Endometrial microvascular endothelial cells (primary cell): Measurements from ENCODE around the gene KIFAP3. TPM values are rescaled to one million over a fixed set of nuclear protein-coding genes. Genes with fewer than 3 reads are reported as not detected.
"Not testable (repeated sequence)": the region's sequence is repeated elsewhere in the genome, so short reads cannot be mapped to it uniquely, and the experiment has no call there.

Experiments
- in situ Hi-C: cut with HindIII; loops from 2 replicates; pipeline ENCODE4 v1.10.0; 2017; ENCODE audit warnings: low sequenced_read_pairs, low pct_unique_long_range_greater_than_20kb; ENCODE audit errors: inconsistent ontology term
- total RNA-seq: library from RNA; depleted of rRNA; stranded (reverse); fragments of >200 nt; gene quantifications from one replicate; pipeline ENCODE4 v1.2.3, GENCODE V29; 2015; ENCODE audit errors: inconsistent ontology term

Gene KIFAP3
- total RNA-seq, 1 donor from 2014 or later: 17.3 TPM

DNA sequence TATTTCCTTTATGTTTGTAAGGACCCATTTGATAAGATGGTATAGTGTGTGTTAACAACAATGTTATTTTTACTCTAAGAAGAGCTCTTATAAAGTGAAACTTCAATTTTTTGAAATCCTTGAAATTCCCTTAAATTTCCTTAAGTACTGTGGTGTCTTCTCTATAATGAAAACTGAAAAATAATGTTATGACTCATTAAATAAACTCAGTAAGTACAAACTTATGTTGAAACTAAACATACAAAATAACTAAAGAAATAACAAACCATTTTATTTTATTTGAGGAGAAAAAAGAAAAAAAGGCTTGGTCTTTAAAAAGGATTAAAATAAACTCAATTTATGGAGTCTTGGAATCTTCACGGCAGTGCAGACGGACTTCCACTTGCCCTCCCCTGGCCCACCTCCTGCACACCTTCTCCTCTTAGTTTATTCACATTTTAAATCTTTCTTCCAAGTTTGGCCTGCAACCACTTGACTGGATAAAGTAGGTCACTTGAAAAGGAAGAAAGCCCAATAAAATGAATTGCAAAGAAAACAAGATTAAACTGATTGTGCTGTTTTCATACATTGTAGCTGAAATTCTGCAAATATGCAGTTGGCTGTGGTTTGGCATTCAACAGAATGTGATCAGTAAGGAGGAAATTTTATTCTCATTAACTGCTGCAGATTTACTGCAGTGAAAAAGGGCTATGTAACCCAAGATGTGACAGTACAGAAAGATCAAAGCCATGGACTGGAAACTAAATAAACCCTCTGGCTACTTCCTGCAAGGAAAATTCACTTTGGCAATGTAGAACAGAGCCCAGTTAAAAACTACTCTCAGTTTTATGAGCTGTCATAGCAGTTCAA lies 132.3 kb downstream of the KIFAP3 start:
- in situ Hi-C loops: no loop called here

DNA sequence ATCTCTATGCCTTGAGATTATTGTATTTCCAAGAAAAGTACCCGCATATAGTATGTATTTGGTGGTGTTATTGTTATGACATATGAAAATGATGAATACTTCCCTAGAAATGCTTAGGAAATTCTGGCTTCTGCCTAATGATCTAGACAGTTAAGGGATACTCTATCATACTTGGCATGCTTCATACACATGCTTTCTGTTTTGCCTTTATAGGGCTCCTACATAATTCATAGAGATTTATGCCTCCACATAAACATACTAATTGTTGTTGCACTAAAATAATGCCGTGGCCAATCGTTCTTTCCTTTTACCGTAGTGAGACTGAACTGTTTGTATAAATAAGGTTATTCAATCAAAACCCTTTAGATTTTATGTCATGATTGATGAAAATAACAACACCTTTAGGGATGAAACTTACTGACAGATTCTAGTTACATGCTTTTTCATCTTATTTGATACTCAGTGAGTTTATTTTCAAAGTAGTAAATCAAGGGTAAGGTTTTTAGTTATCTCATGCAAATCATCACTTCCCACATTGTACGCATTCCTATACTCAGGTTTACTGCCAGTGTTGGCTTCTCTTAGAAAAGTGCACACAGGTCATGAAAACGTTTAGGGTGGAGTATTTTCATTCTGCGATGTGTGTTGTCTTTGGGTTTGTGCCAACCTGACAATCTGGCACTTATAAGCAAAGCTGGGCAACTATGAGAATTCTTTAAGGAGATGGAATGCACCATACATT lies 140.3 kb downstream of the KIFAP3 start:
- in situ Hi-C loops: no loop called here

DNA sequence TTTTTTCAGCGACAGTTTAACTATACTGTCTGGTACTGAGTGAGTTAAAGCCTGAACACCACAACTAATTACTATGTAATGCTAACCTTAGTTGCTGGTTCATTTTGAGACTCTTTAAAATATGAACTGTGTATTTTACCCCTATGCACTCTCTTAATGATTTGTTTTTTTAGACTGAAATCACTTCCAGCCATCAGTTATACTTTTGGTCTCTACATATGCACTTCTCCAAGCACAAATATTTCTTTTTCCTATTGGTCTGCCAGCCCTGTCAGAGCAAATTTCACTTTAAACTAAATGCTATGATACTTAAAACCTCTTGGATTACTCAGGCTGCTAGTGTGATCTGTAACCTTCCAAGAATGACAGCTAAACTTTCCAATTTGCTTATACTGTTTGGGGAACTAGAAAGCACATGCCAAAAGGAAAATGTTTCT lies 142.7 kb downstream of the KIFAP3 start:
- in situ Hi-C loops: no loop called here

DNA sequence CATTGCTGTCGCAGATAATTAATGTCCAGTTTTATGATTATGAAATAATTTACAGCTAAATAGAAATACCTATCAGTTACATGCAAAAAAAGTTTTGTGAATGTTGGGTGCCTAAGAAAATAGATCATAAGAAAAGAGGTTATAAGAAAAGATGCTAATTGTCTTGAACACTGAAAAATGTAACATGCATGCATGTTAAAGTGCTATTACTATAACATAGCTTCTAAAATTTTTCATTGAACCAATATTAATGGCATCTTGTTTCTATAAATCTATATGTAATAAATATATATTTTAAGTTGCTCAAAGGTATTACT lies 145.3 kb downstream of the KIFAP3 start:
- in situ Hi-C loops: no loop called here

DNA sequence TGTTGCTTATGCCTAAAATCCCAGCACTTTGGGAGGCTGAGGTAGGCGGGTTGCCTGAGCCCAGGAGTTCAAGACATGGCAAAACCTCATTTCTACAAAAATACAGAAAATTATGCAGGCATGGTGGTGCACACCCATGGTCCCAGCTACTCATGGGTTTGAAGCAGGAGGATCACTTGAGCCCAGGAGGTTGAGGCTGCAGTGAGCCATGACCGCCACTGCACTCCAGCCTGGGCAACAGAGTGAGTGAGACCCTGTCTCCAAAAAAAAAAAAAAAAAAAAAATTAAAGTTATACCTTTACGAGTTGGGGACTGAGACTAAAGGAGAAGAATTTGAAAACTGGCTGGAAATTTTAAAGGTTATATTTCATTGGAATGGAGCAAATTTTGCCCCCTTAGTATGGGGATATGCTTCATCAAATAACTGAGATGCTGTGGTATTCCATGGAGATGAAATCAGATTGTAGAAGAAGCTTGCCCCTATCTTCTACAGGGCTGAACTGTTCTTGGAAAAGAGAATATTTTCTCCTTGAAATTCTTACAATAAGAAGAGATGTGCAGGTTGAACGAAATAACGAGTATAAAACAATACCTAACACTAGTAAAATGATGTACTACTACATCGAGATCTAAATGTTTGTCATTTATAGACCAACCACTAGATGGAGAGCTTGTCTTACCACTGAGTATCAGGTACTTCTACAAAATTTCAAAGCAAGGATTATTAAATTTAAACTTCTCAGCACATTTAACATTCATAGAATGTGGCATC lies 145.9 kb downstream of the KIFAP3 start:
- in situ Hi-C loops: no loop called here

GRCh38 chr1:169925505-169926482 lies 148.7 kb downstream of the KIFAP3 start:
- in situ Hi-C loops: no loop called here

DNA sequence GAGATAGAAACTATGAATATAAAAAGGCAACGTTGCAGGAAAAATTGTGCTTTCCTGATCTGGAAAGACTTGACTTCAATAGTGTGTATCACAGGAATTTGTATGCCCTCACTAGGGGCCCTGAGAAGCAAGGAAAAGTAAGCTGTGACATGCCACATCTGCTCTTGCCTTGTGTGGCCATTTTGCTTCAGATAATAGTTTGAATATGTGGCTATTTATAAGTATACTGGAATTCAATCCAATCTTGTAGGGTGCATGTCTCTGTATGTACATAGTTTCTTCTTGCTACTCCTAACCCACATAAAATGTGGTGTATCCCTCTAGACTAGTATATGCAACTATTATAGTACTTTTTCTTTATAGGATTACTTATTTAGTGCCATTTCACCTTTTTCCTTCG lies 149.7 kb downstream of the KIFAP3 start:
- in situ Hi-C loops: no loop called here

- in situ Hi-C loops: no loop called here
These were observed 150.4 kb downstream of the KIFAP3 start for GRCh38 chr1:169924063-169924462.

DNA sequence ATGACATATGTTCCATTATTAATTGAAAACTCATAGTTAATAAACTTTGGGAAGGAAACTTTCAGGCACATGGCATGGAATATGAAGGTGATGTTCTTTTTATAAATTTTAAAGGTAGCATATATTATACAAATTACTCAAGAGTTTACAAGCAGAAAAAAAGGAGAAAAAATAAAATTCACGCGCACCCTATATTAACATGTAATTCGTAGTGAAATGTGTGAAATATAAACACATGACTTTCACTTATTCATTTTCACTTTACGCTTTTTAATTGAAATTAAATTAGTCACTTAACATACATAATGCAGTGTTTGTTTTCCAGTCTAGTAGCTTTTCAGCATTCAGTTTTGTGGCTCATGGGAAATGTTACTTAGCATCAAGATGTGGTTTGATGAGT lies 153.4 kb downstream of the KIFAP3 start:
- in situ Hi-C loops: no loop called here

GRCh38 chr1:169918927-169919326 lies 155.6 kb downstream of the KIFAP3 start:
- in situ Hi-C loops: no loop called here

DNA sequence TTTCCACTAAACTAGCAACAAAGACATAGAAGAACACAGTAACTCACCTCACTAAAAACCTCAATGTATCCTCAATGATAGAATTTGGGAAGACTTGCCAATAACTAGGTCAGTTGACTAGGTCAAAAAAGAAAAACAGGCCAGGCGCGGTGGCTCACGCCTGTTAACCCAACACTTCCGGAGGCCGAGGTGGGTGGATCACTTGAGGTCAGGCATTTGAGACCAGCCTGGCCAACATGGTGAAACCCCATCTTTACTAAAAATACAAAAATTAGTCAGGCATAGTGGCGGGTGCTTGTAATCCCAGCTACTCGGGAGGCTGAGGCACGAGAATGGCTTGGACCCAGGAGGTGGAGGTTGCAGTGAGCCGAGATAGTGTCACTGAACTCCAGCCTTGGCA lies 156.3 kb downstream of the KIFAP3 start:
- in situ Hi-C loops: not testable (repeated sequence)

DNA sequence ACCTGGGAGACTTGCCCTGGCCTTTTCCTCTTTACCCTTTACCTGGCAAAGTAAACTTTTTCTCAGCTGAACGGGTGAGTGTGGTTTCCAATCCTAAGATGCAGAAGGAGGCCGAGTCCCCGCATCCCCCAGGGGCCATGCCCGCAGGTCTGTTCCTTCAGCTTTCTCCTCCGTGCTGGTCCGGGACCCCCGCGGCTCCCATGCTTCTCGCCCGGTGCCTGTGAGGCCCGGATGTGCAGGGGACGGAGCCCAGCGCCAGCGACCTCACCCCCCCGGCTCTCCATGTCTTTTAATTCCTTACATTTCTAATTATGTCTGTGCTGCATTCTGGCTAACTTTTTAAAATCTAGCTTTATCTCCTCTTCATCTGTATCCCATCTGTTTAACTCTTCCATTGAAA lies 159.3 kb downstream of the KIFAP3 start:
- in situ Hi-C loops: no loop called here

DNA sequence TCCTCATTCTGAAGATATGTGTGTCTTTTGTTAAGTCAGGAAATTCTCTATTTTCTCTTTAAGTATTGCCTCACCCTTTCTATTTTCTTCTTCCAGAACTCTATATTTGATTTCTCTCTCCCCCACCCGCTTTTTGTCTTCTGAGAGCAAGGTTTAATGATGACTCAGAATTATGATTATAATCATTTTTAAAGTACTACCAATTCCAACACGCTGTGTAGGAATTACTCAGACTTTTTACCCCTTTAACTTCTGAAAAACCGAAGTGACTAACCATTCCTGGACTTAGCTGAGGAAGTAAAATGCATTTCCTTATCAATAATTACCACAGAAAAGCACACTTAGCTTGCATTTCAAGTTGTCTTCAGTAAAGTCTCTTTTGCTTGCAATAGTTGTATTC lies 160.0 kb downstream of the KIFAP3 start:
- in situ Hi-C loops: no loop called here

- in situ Hi-C loops: no loop called here
These were observed 165.0 kb downstream of the KIFAP3 start for GRCh38 chr1:169909499-169909898.

DNA sequence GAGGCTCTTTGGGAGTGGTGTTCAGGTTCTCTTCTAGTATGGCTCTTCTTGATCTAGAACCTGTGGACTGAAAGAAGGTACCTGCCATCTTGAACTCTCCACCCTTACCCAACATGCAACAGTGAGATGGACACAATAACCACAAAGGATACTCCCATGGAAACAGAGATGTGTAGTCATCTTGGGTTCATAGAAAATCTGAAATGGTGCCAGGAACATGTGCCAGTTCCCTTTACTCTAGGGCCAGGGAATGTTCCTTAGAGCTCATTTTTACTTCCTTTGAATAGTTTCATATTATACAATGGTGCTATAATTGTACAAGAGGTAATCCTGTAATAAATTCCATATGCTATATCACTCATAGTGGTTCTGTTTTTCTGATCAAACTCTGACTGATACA lies 167.6 kb downstream of the KIFAP3 start:
- in situ Hi-C loops: no loop called here

- in situ Hi-C loops: no loop called here
These were observed 169.7 kb downstream of the KIFAP3 start for GRCh38 chr1:169904834-169905233.

DNA sequence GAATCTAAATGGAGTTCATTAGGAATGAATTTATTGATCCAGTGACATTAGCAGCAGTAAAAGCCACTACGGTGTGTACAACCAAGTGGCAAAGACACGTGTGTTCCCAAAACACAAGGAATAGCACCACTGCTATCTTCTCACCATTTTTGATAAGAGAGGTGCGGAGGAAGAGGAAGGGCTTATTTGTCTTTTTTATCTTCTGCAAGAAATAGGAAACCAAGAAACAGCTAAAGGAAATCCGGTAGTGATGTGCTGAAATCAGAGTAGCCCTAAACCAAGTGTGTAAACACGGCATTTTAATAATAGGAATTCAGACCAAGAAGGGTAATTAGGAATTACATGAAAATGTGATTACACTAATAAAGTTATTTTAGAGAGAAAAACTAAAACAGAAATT lies 171.7 kb downstream of the KIFAP3 start:
- in situ Hi-C loops: no loop called here

GRCh38 chr1:169901115-169901514 lies 173.4 kb downstream of the KIFAP3 start:
- in situ Hi-C loops: no loop called here

GRCh38 chr1:169900571-169900970 lies 173.9 kb downstream of the KIFAP3 start:
- in situ Hi-C loops: no loop called here
